Tibial nerve (tissue), 4 donors: ENCODE measurements around the gene KLHL7. TPM values are rescaled to one million over a fixed set of nuclear protein-coding genes. Genes with fewer than 3 reads are reported as not detected.
"Not testable (repeated sequence)": the region's sequence is repeated elsewhere in the genome, so short reads cannot be mapped to it uniquely, and the experiment has no call there.

Experiments
- DNase-seq, 2 donors: peaks; one replicate each; pipeline ENCODE4 v3.0.0-alpha.2; 2019; ENCODE audit warnings: low spot score in 2 of 2
- H3K27ac ChIP-seq, 4 donors: fragments of 200-600 bp; sonication (generic) in 3 of 4; one replicate each; pipeline ENCODE4 v1.5.1; 2017 to 2019; ENCODE audit warnings: mild to moderate bottlenecking in 1 of 4
- H3K27me3 ChIP-seq, 2 donors: fragments of 200-600 bp; sonication (generic) in 1 of 2; one replicate each; pipeline versions ENCODE4 v1.5.1 to v1.6.0; 2017 to 2019
- H3K36me3 ChIP-seq, 3 donors: fragments of 200-600 bp; sonication (generic); one replicate each; pipeline ENCODE4 v1.5.1; 2018 to 2019
- H3K4me1 ChIP-seq, 4 donors: fragments of 200-600 bp; sonication (generic) in 3 of 4; one replicate each; pipeline ENCODE4 v1.5.1; 2017 to 2019
- H3K4me3 ChIP-seq, 4 donors: fragments of 200-600 bp; sonication (generic) in 3 of 4; one replicate each; pipeline ENCODE4 v1.5.1; 2017 to 2019; ENCODE audit warnings: mild to moderate bottlenecking in 1 of 4, moderate library complexity in 1 of 4
- H3K9me3 ChIP-seq, 4 donors: fragments of 200-600 bp; sonication (generic) in 3 of 4; one replicate each; pipeline ENCODE4 v1.5.1; 2017 to 2019
- CTCF ChIP-seq, 5 experiments: fragments of 200-600 bp in 3 of 5; fragments of 450-650 bp in 2 of 5; sonication (generic) in 3 of 5; IDR thresholded peaks; one replicate each; pipeline ENCODE4 v1.5.1; 2016 to 2019; ENCODE audit warnings: antibody characterized with exemption in 5 of 5, mild to moderate bottlenecking in 3 of 5, moderate library complexity in 2 of 5
- EP300 ChIP-seq, 2 donors: sonication (generic); formaldehyde crosslinking; IDR thresholded peaks; one replicate each; pipeline ENCODE4 v1.6.1; 2017; ENCODE audit warnings: antibody characterized with exemption in 2 of 2, mild to moderate bottlenecking in 1 of 2
- POLR2A ChIP-seq, 2 donors: fragments of 450-650 bp; IDR thresholded peaks; one replicate each; pipeline ENCODE4 v1.6.1; 2017; ENCODE audit warnings: antibody characterized with exemption in 2 of 2, mild to moderate bottlenecking in 2 of 2, moderate library complexity in 2 of 2
- WGBS, 2 donors: methylation state at CpG; one replicate each; pipeline ENCODE4 v1.1.5; 2018; 5-methylcytosine and 5-hydroxymethylcytosine counted together
- total RNA-seq, 4 donors: library from RNA; depleted of rRNA; stranded (reverse); fragments of >200 nt; gene quantifications; one replicate each; pipeline ENCODE4 v1.1.0, GENCODE V29; 2016

The KLHL7 gene
- total RNA-seq, 4 donors from 2014 or later = 26.0 to 83.3 (median 35.3) TPM

GRCh38 chr7:23123465-23123864 lies 17.9 kb downstream of the KLHL7 start:
- no peaks in the 10 kb centered on the region for H3K4me1 ChIP-seq
- no peak overlapping the region for H3K4me3 ChIP-seq
- no peak for DNase-seq
- peaks cover 0 to 46% (median 6%) of the 10 kb centered on the region in 3 donors for H3K36me3 ChIP-seq
- no peak for TF ChIP-seq POLR2A (IDR thresholded peaks at IDR 0.05)
- no peak for TF ChIP-seq EP300 (IDR thresholded peaks at IDR 0.05)
- TF ChIP-seq CTCF (IDR thresholded peaks at IDR 0.05) = no peak
- H3K9me3 ChIP-seq = no peaks in the 10 kb centered on the region
- no peaks in the 10 kb centered on the region for H3K27me3 ChIP-seq
- 74 to 77% methylated on average over 5 of the region's 5 CpGs for WGBS, 2 donors
- no peak overlapping the region for H3K27ac ChIP-seq

- Histone ChIP-seq H3K27me3 (no peaks in the 10 kb centered on the region), H3K36me3 (peaks cover 0 to 67% (median 6%) of the 10 kb centered on the region in 3 donors), H3K9me3 (no peaks in the 10 kb centered on the region), H3K4me1 (no peaks in the 10 kb centered on the region), H3K4me3 (no peak overlapping the region), H3K27ac (no peak overlapping the region)
- DNase-seq = no peak
- TF ChIP-seq CTCF (IDR thresholded peaks at IDR 0.05) (no peak), EP300 (IDR thresholded peaks at IDR 0.05) (no peak), POLR2A (IDR thresholded peaks at IDR 0.05) (no peak)
- 84 to 94% methylated on average over 4 of the region's 4 CpGs for WGBS, 2 donors
These were observed 23.5 kb downstream of the KLHL7 start for GRCh38 chr7:23129036-23129435.

- not testable (repeated sequence) for H3K4me1 ChIP-seq, H3K9me3 ChIP-seq, H3K4me3 ChIP-seq, H3K27ac ChIP-seq, DNase-seq, H3K27me3 ChIP-seq
- WGBS, 2 donors = 96 to 100% methylated on average over 2 of the region's 2 CpGs
- H3K36me3 ChIP-seq = peaks cover 0 to 43% (median 4%) of the 10 kb centered on the region in 3 donors
These were observed 26.2 kb downstream of the KLHL7 start for GRCh38 chr7:23131799-23132198.

- H3K27me3 ChIP-seq = no peaks in the 10 kb centered on the region
- TF ChIP-seq EP300 (IDR thresholded peaks at IDR 0.05) = no peak
- no peak for TF ChIP-seq CTCF (IDR thresholded peaks at IDR 0.05)
- TF ChIP-seq POLR2A (IDR thresholded peaks at IDR 0.05) = no peak
- H3K4me1 ChIP-seq = no peaks in the 10 kb centered on the region
- DNase-seq = no peak
- H3K27ac ChIP-seq = no peak overlapping the region
- peaks cover 0 to 27% (median 0%) of the 10 kb centered on the region in 3 donors for H3K36me3 ChIP-seq
- H3K4me3 ChIP-seq = no peak overlapping the region
- no peaks in the 10 kb centered on the region for H3K9me3 ChIP-seq
These were observed 28.2 kb downstream of the KLHL7 start for GRCh38 chr7:23133797-23134196.

GRCh38 chr7:23135755-23136154 lies 30.2 kb downstream of the KLHL7 start:
- TF ChIP-seq EP300 (IDR thresholded peaks at IDR 0.05) = no peak
- DNase-seq = no peak
- H3K27ac ChIP-seq = no peak overlapping the region
- no peak overlapping the region for H3K4me3 ChIP-seq
- H3K27me3 ChIP-seq = no peaks in the 10 kb centered on the region
- H3K4me1 ChIP-seq = no peaks in the 10 kb centered on the region
- H3K36me3 ChIP-seq = peaks cover 0 to 22% (median 0%) of the 10 kb centered on the region in 3 donors
- WGBS, 2 donors = 33 to 49% methylated on average over 1 of the region's 1 CpG
- H3K9me3 ChIP-seq = no peaks in the 10 kb centered on the region

GRCh38 chr7:23136216-23136615 lies 30.6 kb downstream of the KLHL7 start:
- no peak for DNase-seq
- Histone ChIP-seq H3K27me3 (no peaks in the 10 kb centered on the region), H3K4me3 (no peak overlapping the region), H3K9me3 (no peaks in the 10 kb centered on the region), H3K36me3 (peaks cover 0 to 27% (median 0%) of the 10 kb centered on the region in 3 donors), H3K4me1 (no peaks in the 10 kb centered on the region), H3K27ac (no peak overlapping the region)
- 76 to 80% methylated on average over 1 of the region's 1 CpG for WGBS, 2 donors
- TF ChIP-seq EP300 (IDR thresholded peaks at IDR 0.05) (no peak), CTCF (IDR thresholded peaks at IDR 0.05) (no peak), POLR2A (IDR thresholded peaks at IDR 0.05) (no peak)
